K562 (cell line): ENCODE measurements around the gene SBNO1. TPM values are rescaled to one million over a fixed set of nuclear protein-coding genes. Genes with fewer than 3 reads are reported as not detected.
A peak's percentile ranks its signal among the peaks of the same experiment; 100 is the strongest.

Experiments used
- ATAC-seq: fragments of 200-7000 bp; cut with Tn5 transposase; 3 replicates; pipeline ENCODE4 v1.9.1; 2020; ENCODE audit warnings: moderate library complexity
- BruUV-seq: library from RNA; stranded (reverse); fragments of 400-500 nt; replicated peaks from 2 replicates; lab custom pipeline; 2021; lab: Mats Ljungman, UMichigan
- CTCF ChIA-PET: fragments of 300-600 bp; formaldehyde crosslinking; extraction: SDS; loops from one replicate; lab custom pipeline; 2021; ENCODE audit warnings: low intra/inter-chr PET ratio; lab: Yijun Ruan, JAX
- POLR2A ChIA-PET: fragments of 300-600, 350-650 bp; sonication (Branson Sonifier 250); formaldehyde crosslinking; extraction: SDS; loops from one replicate; lab custom pipeline; 2021; ENCODE audit warnings: antibody characterized with exemption, inconsistent platforms; lab: Yijun Ruan, JAX
- DNase-seq, 4 experiments: peaks; one replicate each; pipeline versions ENCODE4 v3.0.0 to v3.0.0-alpha.2; 2011 to 2018; ENCODE audit warnings: low spot score in 3 of 4, mixed read lengths in 3 of 4; ENCODE audit errors: extremely low read depth in 1 of 4
- FAIRE-seq: peaks from 2 replicates; lab custom pipeline; 2011; peaks lifted over from hg19 to GRCh38; lab: Jason Lieb, UNC
- H2AFZ ChIP-seq: 2 replicates; pipeline ENCODE4 v1.6.0; 2011; ENCODE audit warnings: low read depth, low read length, control low read depth, inconsistent platforms
- H3K27ac ChIP-seq: fragments of 200-600 bp; 3 replicates; pipeline ENCODE4 v1.8.0; 2011; ENCODE audit warnings: low read depth, mild to moderate bottlenecking, control low read depth, inconsistent platforms, low read length, moderate library complexity, mixed read lengths; ENCODE audit errors: extremely low read depth
- H3K27me3 ChIP-seq, 2 experiments: fragments of 300-600 bp in 1 of 2; 2 replicates in 1 of 2; 3 replicates in 1 of 2; pipeline versions ENCODE4 v1.6.0 to v1.8.0; 2011; ENCODE audit warnings: inconsistent platforms in 2 of 2, low read length in 2 of 2, mild to moderate bottlenecking in 1 of 2, mixed read lengths in 1 of 2, moderate library complexity in 1 of 2; ENCODE audit not compliant: control insufficient read depth in 2 of 2, insufficient read depth in 2 of 2
- H3K36me3 ChIP-seq: fragments of 300-600 bp; 3 replicates; pipeline ENCODE4 v1.8.0; 2011; ENCODE audit warnings: mild to moderate bottlenecking, low read length, inconsistent platforms; ENCODE audit not compliant: control insufficient read depth, insufficient read depth
- H3K4me1 ChIP-seq, 2 experiments: fragments of 200-600 bp in 1 of 2; replicated peaks in 1 of 2; 2 replicates in 1 of 2; 3 replicates in 1 of 2; pipeline versions ENCODE4 v1.5.1 to v1.8.0; 2011; ENCODE audit warnings: inconsistent platforms in 2 of 2, low read length in 2 of 2, mild to moderate bottlenecking in 1 of 2, mixed read lengths in 1 of 2, moderate library complexity in 1 of 2; ENCODE audit not compliant: control insufficient read depth in 2 of 2, insufficient read depth in 2 of 2
- H3K4me2 ChIP-seq: 2 replicates; pipeline ENCODE4 v1.6.1; 2011; ENCODE audit warnings: low read length, control low read depth, inconsistent platforms, mixed read lengths; ENCODE audit not compliant: insufficient read depth
- H3K4me3 ChIP-seq: fragments of 200-600 bp; sonication (generic), shearing (Covaris generic); 2 replicates; pipeline ENCODE4 v1.5.1; 2016; ENCODE audit warnings: control low read depth, inconsistent platforms
- H3K79me2 ChIP-seq: fragments of 200-600 bp; 3 replicates; pipeline ENCODE4 v1.8.0; 2011; ENCODE audit warnings: low read length, inconsistent platforms; ENCODE audit not compliant: control insufficient read depth, insufficient read depth
- H3K9ac ChIP-seq, 2 experiments: 2 replicates each; pipeline versions ENCODE4 v1.6.0 to v1.6.1; 2011; ENCODE audit warnings: low read depth in 2 of 2, low read length in 2 of 2, control low read depth in 1 of 2, inconsistent platforms in 1 of 2, mild to moderate bottlenecking in 1 of 2, mixed read lengths in 1 of 2; ENCODE audit not compliant: insufficient read depth in 1 of 2
- H3K9me1 ChIP-seq: one replicate; pipeline ENCODE4 v1.6.0; 2011; ENCODE audit warnings: inconsistent platforms, mild to moderate bottlenecking, low read length, moderate library complexity; ENCODE audit not compliant: control insufficient read depth, insufficient read depth
- H3K9me3 ChIP-seq: replicated peaks from 2 replicates; pipeline ENCODE4 v1.5.1; 2011; ENCODE audit warnings: low read depth, low read length, inconsistent platforms; ENCODE audit not compliant: control insufficient read depth, insufficient read depth
- H4K20me1 ChIP-seq: replicated peaks from 2 replicates; pipeline ENCODE4 v1.6.1; 2011; ENCODE audit warnings: low read length, inconsistent platforms, mixed read lengths; ENCODE audit not compliant: control insufficient read depth, insufficient read depth
- BCL6 ChIP-seq: fragments of 250-450 bp; sonication (Bioruptor Pico); IDR thresholded peaks from 2 replicates; pipeline ENCODE4 v1.4.0; 2020
- FOS ChIP-seq: IDR thresholded peaks from 3 replicates; pipeline ENCODE4 v1.6.1; 2011; ENCODE audit not compliant: insufficient read length; ENCODE audit errors: extremely low read depth
- FOXK2 ChIP-seq, 2 experiments: fragments of 450-650 bp; IDR thresholded peaks in 1 of 2; conservative IDR thresholded peaks in 1 of 2; 2 replicates each; pipeline ENCODE4 v1.6.1; 2016; ENCODE audit warnings: low read depth in 2 of 2, mild to moderate bottlenecking in 1 of 2
- FOXP4 ChIP-seq: sonication (generic); formaldehyde crosslinking; IDR thresholded peaks from 2 replicates; pipeline ENCODE4 v1.8.0; 2022; ENCODE audit warnings: mild to moderate bottlenecking, missing genetic modification reagents, borderline replicate concordance
- GTF3C2 ChIP-seq: IDR thresholded peaks from 3 replicates; pipeline ENCODE4 v1.6.1; 2011; ENCODE audit warnings: borderline replicate concordance, mild to moderate bottlenecking, moderate library complexity; ENCODE audit not compliant: insufficient read length; ENCODE audit errors: extremely low read depth
- KAT7 ChIP-seq: sonication (generic); formaldehyde crosslinking; IDR thresholded peaks from 2 replicates; pipeline ENCODE4 v1.8.0; 2022; ENCODE audit warnings: missing genetic modification reagents, mild to moderate bottlenecking, borderline replicate concordance
- KAT8 ChIP-seq: fragments of 450-650 bp; IDR thresholded peaks from 2 replicates; pipeline ENCODE4 v1.6.1; 2016; ENCODE audit warnings: low read depth, mild to moderate bottlenecking
- MAFG ChIP-seq: fragments of 450-650 bp; conservative IDR thresholded peaks from 2 replicates; pipeline ENCODE4 v1.6.1; 2016; ENCODE audit warnings: missing genetic modification characterization, missing compliant biosample characterization
- MAZ ChIP-seq, 2 experiments: fragments of 450-650 bp in 1 of 2; sonication (generic) in 1 of 2; formaldehyde crosslinking; IDR thresholded peaks in 1 of 2; conservative IDR thresholded peaks in 1 of 2; 2 replicates each; pipeline versions ENCODE4 v1.4.0 to v1.5.0; 2020; ENCODE audit warnings: mild to moderate bottlenecking in 1 of 2, missing genetic modification reagents in 1 of 2
- NR2C1 ChIP-seq, 2 experiments: fragments of 450-650 bp; IDR thresholded peaks; 2 replicates each; pipeline ENCODE4 v1.6.1; 2017; ENCODE audit warnings: mild to moderate bottlenecking in 2 of 2, antibody characterized with exemption in 1 of 2, inconsistent platforms in 1 of 2, missing compliant biosample characterization in 1 of 2, missing genetic modification characterization in 1 of 2
- TCF7 ChIP-seq: sonication (generic); IDR thresholded peaks from 2 replicates; pipeline ENCODE4 v1.6.1; 2016; ENCODE audit warnings: antibody characterized with exemption, borderline replicate concordance
- ZEB2 ChIP-seq: fragments of 450-650 bp; IDR thresholded peaks from 2 replicates; pipeline ENCODE4 v1.6.1; 2016
- ZNF444 ChIP-seq: fragments of 250-450 bp; sonication (Bioruptor Pico); IDR thresholded peaks from 2 replicates; pipeline ENCODE4 v1.4.0; 2020; ENCODE audit warnings: mild to moderate bottlenecking, moderate library complexity
- ZNF589 ChIP-seq: fragments of 200-800 bp; sonication (Bioruptor generic); IDR thresholded peaks from 2 replicates; pipeline ENCODE4 v1.6.1; 2016; ENCODE audit warnings: low read depth, missing genetic modification characterization, missing compliant biosample characterization
- WGBS: fragments of 100-300 bp; shearing (Covaris generic); methylation state at CpG from one replicate; pipeline ENCODE4 v1.1.6; 2016; ENCODE audit warnings: low coverage, mixed read lengths; ENCODE audit not compliant: insufficient coverage; ENCODE audit errors: missing lambda C conversion rate; 5-methylcytosine and 5-hydroxymethylcytosine counted together
- in situ Hi-C: fragments of 300-500 bp; cut with MboI; formaldehyde crosslinking; loops from 4 replicates; pipeline ENCODE4 v1.15.0; 2018; ENCODE audit warnings: inconsistent platforms, mixed read lengths
- intact Hi-C: fragments of 100-400 bp; cut with micrococcal nuclease; formaldehyde crosslinking; loops from 2 replicates; pipeline ENCODE4 v1.14.2; 2022
- polyA plus RNA-seq, 8 experiments: library from polyadenylated mRNA; depleted of rRNA in 4 of 8; stranded (reverse) in 5 of 8; unstranded in 3 of 8; fragments of >200 nt; fragmentation: Nextera tagmentation in 2 of 8; fragmentation: Illumina TruSeq in 1 of 8; extraction: Ambion mirVana in 2 of 8; extraction: Trizol in 1 of 8; gene quantifications; 2 replicates each; pipeline versions ENCODE4 v1.2.1 to v1.2.3, GENCODE V29; 2011 to 2014; ENCODE audit warnings: inconsistent platforms in 1 of 8, missing spikeins in 1 of 8
- total RNA-seq, 7 experiments: library from RNA; depleted of rRNA in 6 of 7; stranded (reverse); fragments of >200 nt in 6 of 7; fragmentation: Illumina TruSeq in 2 of 7; extraction: Trizol in 2 of 7; gene quantifications; 2 replicates each; pipeline versions ENCODE4 v1.2.1 to v1.2.3, GENCODE V29; 2011 to 2021; ENCODE audit warnings: low replicate concordance in 1 of 7
- TF ChIP-seq, protein P1 (sequence below): fragments of 250-450 bp; sonication (Bioruptor Pico); IDR thresholded peaks from 2 replicates; pipeline ENCODE4 v1.8.0; 2021; ENCODE audit warnings: borderline replicate concordance, mild to moderate bottlenecking, moderate library complexity; ENCODE audit not compliant: poor library complexity, severe bottlenecking
- TF ChIP-seq, protein P2 (sequence below): sonication (generic); IDR thresholded peaks from 2 replicates; pipeline ENCODE4 v1.6.1; 2016

The SBNO1 gene
- total and polyA plus RNA-seq, 9 of the 15 experiments (the other 6 are each of a cell fraction or from before 2014, with no cell fraction given) = 14.9 to 77.1 (median 35.9) TPM

- in situ Hi-C loops = no loop called here
- H3K27me3 ChIP-seq = no peaks in the 10 kb centered on the region
- no peaks in the 10 kb centered on the region for H3K9me1 ChIP-seq
- no peaks in the 10 kb centered on the region for H3K9me3 ChIP-seq
- intact Hi-C loops = loop anchor here (5.0 kb wide), 1 partner anchor 219 kb away; the partner anchor contains the start of gene TMED2
- ChIA-PET POLR2A (interaction anchor here (0.7 to 9.2 kb wide), 7 partner anchors 10 to 220 kb away, joined by 3 to 151 read pairs (median 5); partner anchors contain the start of gene KMT5A), CTCF (no interaction called here)
- H2AFZ ChIP-seq = no peak overlapping the region
- BruUV-seq = TSS peak; percentile 70
- peak overlapping the region; percentile 96 to 98 for H3K9ac ChIP-seq
- H3K27ac ChIP-seq = peak overlapping the region; percentile 98
- peaks cover 7 to 30% of the 10 kb centered on the region in 2 experiments for H3K4me1 ChIP-seq
- H3K4me3 ChIP-seq = peak overlapping the region; percentile 93
- ATAC-seq (no peak), FAIRE-seq (no peak), DNase-seq (peak in 1 of 4 experiments; percentile 50)
- H3K36me3 ChIP-seq = peaks cover 17% of the 10 kb centered on the region; the same call in 2 of the 3 replicates
- peaks cover 61% of the 10 kb centered on the region for H3K79me2 ChIP-seq
- peak overlapping the region; percentile 88 for H3K4me2 ChIP-seq
- H4K20me1 ChIP-seq = peaks cover 10% of the 10 kb centered on the region
- WGBS = 1% methylated on average over 9 of the region's 9 CpGs
- TF ChIP-seq ZEB2 (no peak), MAZ (CRISPR knock-in tag; conservative IDR thresholded peaks at IDR 0.05 in 1 of 2, IDR thresholded peaks at IDR 0.05 in 1 of 2) (0 out of 4 replicates have a peak, but pooled peaks of 1 of the 2 experiments have one; percentile 1), GTF3C2 (no peak), ZNF589 (CRISPR knock-in tag) (no peak), KAT8 (no peak), TCF7 (no peak), FOXP4 (CRISPR knock-in tag) (no peak), MAFG (tag) (no peak), KAT7 (CRISPR knock-in tag) (no peak), FOS (no peak), BCL6 (no peak), NR2C1 (IDR thresholded peaks at IDR 0.05) (peak; percentile 84), NR2C1 (tag; IDR thresholded peaks at IDR 0.05) (peak; percentile 85), FOXK2 (conservative IDR thresholded peaks at IDR 0.05 in 1 of 2, IDR thresholded peaks at IDR 0.05 in 1 of 2; ENCODE audit: low read depth in 2 of 2) (peak; percentile 57 to 75; a peak in 3 of 4 replicates), ZNF444 (CRISPR knock-in tag) (no peak)
- TF ChIP-seq, protein P1, sequence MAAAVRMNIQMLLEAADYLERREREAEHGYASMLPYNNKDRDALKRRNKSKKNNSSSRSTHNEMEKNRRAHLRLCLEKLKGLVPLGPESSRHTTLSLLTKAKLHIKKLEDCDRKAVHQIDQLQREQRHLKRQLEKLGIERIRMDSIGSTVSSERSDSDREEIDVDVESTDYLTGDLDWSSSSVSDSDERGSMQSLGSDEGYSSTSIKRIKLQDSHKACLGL (CRISPR knock-in tag) = peak; percentile 69
- TF ChIP-seq, protein P2, sequence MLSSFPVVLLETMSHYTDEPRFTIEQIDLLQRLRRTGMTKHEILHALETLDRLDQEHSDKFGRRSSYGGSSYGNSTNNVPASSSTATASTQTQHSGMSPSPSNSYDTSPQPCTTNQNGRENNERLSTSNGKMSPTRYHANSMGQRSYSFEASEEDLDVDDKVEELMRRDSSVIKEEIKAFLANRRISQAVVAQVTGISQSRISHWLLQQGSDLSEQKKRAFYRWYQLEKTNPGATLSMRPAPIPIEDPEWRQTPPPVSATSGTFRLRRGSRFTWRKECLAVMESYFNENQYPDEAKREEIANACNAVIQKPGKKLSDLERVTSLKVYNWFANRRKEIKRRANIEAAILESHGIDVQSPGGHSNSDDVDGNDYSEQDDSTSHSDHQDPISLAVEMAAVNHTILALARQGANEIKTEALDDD = 0 out of 2 replicates have a peak, but pooled peaks have one; percentile 18
Observed at GRCh38 chr12:123363390-123363739, 1.3 kb downstream of the SBNO1 start.
